T-helper 1 cell treated with Interleukin-12 subunit alpha and Interleukin-12 subunit beta and Interleukin-4 antibody, amounts not matched to agents 30 ng/mL and 1 ng/mL, for 36 hours (primary cell): Measurements from ENCODE around the gene NCOA3. TPM values are rescaled to one million over a fixed set of nuclear protein-coding genes. Genes with fewer than 3 reads are reported as not detected.
"Not testable (repeated sequence)": the region's sequence is repeated elsewhere in the genome, so short reads cannot be mapped to it uniquely, and the experiment has no call there.

Experiments used
- intact Hi-C: fragments of 100-400 bp; cut with micrococcal nuclease; formaldehyde crosslinking; loops from one replicate; pipeline ENCODE4 v1.15.1; 2024
- total RNA-seq: library from RNA; stranded (reverse); gene quantifications from 2 replicates; pipeline ENCODE4 v1.2.3, GENCODE V29; 2022

Gene NCOA3
- total RNA-seq, 1 donor from 2014 or later, result 151 TPM

DNA sequence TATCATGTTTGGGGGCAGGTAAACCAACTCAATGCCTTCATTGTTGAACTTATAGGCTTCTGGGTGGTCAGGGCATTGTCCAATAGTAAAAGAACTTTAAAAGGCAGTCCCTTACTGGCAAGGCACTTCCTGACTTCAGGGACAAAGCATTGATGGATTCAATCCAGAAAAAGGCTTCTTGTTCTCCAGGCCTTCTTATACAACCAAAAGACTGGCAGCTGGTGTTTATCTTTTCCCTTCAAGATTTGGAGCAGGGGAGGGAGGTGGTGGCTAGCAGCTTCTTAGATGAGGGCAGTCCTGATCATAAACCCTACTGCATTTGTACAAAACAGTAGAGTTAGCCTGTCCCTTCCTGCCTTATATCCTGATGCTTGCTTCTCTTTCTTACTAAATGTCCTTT is 57.5 kb downstream of the NCOA3 start:
- intact Hi-C loops, result no loop called here

- intact Hi-C loops, result no loop called here
These were observed 59.5 kb downstream of the NCOA3 start for GRCh38 chr20:47561180-47561579.

- intact Hi-C loops, result no loop called here
These were observed 60.2 kb downstream of the NCOA3 start for GRCh38 chr20:47561603-47562583.

- intact Hi-C loops, result no loop called here
These were observed 64.6 kb downstream of the NCOA3 start for GRCh38 chr20:47566269-47566668.

DNA sequence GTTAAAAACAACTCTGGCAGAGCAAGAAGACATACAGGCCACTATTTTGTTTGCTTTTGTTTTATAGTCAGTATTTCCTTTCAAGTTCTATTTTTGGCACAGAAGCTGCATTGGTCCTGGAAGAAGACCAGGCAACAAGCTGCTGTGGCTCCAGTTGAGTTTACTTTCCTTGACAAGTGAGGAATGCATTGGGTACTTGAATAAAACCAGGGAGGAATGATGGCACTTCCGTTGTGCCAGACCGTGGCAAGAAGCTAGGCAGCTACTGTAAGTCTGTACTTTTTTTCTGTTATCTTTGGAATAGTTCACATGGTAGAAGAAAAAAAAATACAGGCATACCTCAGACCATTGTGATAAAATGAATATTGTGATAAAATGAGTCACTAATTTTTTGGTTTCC is 66.3 kb downstream of the NCOA3 start:
- intact Hi-C loops, result no loop called here

DNA sequence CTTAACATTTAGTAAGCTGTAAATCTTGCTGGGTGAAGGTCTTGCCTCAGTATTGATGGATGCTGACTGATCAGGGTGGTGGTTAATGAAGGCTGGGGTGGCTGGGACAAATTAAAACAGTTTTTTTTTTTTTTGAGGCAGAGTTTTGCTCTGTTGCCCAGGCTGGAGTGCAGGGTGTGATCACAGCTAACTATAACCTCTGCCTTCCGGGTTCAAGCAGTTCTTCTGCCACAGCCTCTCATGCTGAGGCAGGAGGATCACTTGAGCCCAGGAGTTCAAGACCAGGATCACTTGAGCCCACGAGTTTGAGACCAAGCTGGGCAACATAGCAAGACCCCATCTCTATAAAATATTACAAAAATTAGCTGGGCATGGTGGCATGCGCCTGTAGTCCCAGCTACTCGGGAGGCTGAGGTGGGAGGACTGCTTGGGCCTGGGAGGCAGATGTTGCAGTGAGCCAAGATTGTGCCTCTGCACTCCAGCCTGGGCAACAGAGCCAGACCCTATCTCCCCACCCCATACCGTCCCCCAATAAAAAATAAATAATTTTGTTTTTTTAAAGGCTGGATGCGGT is 67.2 kb downstream of the NCOA3 start:
- intact Hi-C loops, result no loop called here

GRCh38 chr20:47571426-47571825 is 69.7 kb downstream of the NCOA3 start:
- intact Hi-C loops, result no loop called here

GRCh38 chr20:47572105-47572729 is 70.5 kb downstream of the NCOA3 start:
- intact Hi-C loops, result no loop called here

GRCh38 chr20:47573559-47573958 is 71.9 kb downstream of the NCOA3 start:
- intact Hi-C loops, result no loop called here

GRCh38 chr20:47574616-47575364 is 73.1 kb downstream of the NCOA3 start:
- intact Hi-C loops, result loop anchor here (5.0 kb wide), 1 partner anchor 38 kb away; no protein-coding TSS in a partner anchor

- intact Hi-C loops, result loop anchor here (5.0 kb wide), 1 partner anchor 36 kb away; no protein-coding TSS in a partner anchor
These were observed 74.9 kb downstream of the NCOA3 start for GRCh38 chr20:47576516-47577033.

DNA sequence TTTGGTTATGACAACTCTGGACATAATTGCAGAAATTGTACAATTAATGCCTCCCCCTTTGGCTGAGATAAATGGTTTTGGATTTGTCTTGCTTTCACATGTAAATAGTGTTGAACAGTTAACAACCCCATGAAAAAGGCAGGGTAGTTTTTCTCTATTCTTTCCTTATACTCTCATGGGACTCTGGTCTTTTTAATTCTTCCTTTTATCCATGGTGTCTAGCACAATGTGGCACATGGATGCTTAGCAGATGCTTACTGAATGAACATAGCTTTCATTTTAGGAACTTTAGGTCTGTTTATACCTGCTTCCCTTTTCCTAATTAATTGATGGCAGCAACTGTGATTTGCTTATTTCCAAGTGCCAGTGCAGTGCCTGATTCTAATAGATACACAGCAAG is 75.6 kb downstream of the NCOA3 start:
- intact Hi-C loops, result loop anchor here (5.0 kb wide), 1 partner anchor 35 kb away; no protein-coding TSS in a partner anchor

DNA sequence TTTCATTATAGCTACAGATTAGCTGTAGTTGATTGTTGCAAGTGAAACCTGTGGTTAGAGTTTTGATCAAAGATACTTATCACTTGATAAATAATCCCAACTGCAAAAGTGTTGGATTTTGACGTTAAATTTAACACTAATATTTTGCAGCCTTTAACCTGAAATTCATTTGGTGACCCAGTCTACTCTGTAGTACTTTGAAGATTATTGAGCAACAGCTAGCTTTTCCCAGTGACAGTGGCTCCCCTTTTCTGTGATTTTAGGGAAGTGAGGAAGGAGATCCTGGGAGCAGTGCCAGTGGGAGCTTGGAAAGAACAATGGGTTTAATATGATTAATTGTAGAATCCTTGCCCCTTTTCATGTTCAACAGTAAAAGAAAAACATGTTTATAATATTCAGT is 76.9 kb downstream of the NCOA3 start:
- intact Hi-C loops, result loop anchor here (5.0 kb wide), 1 partner anchor 34 kb away; no protein-coding TSS in a partner anchor

DNA sequence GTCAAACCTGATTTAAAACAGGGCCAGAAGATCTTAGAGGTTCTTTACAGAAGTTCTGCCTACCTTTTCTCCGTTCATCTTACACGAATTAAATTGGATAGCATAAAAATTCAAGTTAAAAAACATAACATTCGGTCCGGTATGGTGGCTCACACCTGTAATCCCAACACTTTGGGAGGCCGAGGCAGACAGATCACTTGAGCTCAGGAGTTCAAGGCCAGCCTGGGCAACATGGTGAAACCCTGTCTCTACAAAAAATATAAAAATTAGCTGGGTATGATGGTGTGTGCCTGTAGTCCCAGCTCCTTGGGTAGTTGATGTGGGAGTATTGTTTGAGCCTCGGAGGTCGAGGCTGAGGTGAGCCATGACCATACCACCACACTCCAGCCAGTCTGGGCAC is 79.0 kb downstream of the NCOA3 start:
- intact Hi-C loops, result not testable (repeated sequence)

DNA sequence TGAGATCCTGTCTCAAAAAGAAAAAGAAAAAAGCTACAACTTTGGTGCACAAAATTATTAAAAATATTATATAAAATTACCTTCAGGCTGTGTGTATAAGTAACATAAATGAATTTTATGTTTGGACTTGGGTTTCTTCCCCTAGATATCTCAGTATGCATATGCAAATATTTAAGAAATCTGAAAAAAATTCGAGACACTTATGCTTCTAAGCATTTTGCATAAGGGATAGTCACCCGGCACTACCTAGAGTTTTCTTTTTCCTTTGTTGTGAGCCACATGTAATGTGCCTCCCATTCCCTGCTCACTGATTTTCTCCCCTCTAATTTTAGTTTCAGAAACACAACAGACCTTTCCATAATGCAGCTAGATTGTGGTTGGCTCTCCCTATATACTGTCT is 79.4 kb downstream of the NCOA3 start:
- intact Hi-C loops, result no loop called here

- intact Hi-C loops, result no loop called here
These were observed 81.9 kb downstream of the NCOA3 start for GRCh38 chr20:47583551-47583950.

DNA sequence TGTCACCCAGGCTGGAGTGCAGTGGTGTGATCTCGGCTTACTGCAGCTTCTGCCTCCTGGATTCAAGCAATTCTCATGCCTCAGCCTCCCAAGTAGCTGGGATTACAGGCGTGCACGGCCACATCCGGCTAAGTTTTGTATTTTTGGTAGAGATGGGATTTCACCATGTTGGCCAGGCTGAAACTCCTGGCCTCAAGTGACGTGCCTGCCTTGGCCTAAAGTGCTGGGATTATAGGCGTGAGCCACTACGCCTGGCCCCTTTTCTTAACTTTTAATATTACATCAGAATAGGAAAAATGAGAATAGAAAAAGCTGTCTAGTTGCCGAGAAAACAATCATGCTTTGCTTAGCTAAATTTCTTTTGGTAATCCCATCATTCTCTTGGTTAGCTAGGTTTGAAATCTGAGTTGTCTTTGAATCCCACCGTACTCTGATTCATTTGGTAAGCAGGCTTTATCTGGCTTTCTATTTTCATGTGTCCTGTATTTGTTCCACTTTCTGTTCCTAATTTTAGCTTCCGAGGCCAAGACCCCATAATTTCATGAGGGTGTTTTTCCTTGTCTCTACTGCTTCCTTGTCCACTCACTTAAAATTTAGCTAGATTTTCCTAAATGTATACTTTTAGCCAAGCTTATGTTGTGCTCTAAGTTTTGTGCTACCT is 83.5 kb downstream of the NCOA3 start:
- intact Hi-C loops, result no loop called here

- intact Hi-C loops, result no loop called here
These were observed 85.1 kb downstream of the NCOA3 start for GRCh38 chr20:47586649-47587294.

GRCh38 chr20:47588158-47588557 is 86.5 kb downstream of the NCOA3 start:
- intact Hi-C loops, result no loop called here

GRCh38 chr20:47591231-47591630 is 89.5 kb downstream of the NCOA3 start:
- intact Hi-C loops, result no loop called here
